GM12801 (cell line): ENCODE data around the gene HDGF.

ENCODE experiments used
- CTCF ChIP-seq: IDR thresholded peaks from one replicate; pipeline ENCODE4 v1.5.1; 2011; ENCODE audit warnings: control low read depth; ENCODE audit not compliant: insufficient read length; ENCODE audit errors: extremely low read depth

HDGF gene

DNA sequence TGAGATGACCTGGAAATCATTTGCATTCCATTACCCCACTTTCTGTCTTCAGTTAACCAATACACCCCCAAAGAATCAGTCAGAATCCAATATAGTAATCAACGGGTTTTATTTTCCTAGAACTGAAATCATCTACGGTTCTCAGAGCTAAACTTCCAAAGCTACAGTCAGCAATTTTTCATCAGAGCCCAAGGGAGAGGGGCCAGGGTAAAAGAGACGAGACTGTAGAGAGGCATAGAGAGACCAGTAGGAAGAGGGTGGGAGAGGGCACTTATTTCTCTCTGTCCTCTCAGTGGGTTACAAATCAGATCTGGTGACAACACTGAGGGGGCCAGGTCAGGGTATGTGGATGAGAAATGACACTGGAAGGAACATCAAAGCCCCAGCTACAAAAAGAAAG lies 9.5 kb downstream of the HDGF start:
- TF ChIP-seq CTCF: no peak

- no peak for TF ChIP-seq CTCF
Measured at GRCh38 chr1:156741481-156741983, 9.9 kb downstream of the HDGF start.

- TF ChIP-seq CTCF: no peak
Measured at GRCh38 chr1:156740741-156741480, 10.6 kb downstream of the HDGF start, which contains the start of gene MRPL24. Gene MRPL24, minus strand, starts transcription at chr1:156741088. Its CDS starts 2,384 bp downstream, at chr1:156738704.

- TF ChIP-seq CTCF: no peak
Measured at GRCh38 chr1:156740237-156740740, 11.2 kb downstream of the HDGF start.

DNA sequence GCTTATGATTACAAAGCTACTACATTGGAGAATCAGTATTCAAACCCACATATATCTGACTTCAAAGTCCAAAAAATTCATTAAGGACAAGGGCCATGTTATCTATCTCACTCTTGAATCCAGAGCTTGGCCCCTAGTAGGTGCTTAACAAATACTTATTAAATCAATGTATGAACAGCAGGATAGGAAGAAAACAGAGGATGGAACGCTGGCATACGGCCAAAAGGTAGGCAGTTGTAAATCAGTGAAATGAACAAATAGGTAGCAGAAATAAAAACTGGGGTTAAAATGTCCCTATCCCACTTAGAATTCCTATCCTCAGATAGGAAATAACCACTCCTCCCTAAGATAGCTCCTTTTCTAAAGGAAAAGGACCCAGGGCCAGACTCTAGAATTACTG lies 12.6 kb downstream of the HDGF start:
- TF ChIP-seq CTCF: no peak

- TF ChIP-seq CTCF: no peak
Measured at GRCh38 chr1:156738407-156738806, 13.1 kb downstream of the HDGF start.

DNA sequence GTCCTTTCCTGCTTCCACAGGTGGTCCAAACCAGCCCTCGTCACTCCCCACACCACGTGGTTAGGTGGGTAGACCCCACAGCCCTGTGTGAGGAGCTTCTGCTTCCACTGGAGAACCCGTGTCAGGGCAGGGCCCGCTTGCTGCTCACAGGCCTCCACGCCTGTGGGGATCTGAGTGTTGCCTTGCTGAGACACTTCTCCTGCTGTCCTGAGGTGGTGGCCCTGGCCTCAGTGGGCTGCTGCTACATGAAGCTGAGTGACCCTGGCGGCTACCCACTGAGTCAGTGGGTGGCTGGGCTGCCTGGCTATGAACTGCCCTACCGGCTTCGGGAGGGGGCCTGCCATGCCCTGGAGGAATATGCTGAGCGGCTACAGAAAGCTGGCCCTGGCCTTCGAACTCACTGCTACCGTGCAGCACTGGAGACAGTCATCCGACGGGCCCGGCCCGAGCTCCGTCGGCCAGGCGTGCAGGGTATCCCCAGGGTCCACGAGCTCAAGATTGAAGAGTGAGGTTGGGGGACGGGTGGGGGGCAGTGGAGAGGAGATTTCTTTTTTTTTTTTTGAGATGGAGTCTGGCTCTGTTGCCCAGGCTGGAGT lies 17.4 kb downstream of the HDGF start:
- no peak for TF ChIP-seq CTCF
